NCI-H460 (cell line): ENCODE data around the gene ANKRD50. TPM values are rescaled to one million over a fixed set of nuclear protein-coding genes. Genes with fewer than 3 reads are reported as not detected.

ENCODE experiments used
- DNase-seq: peaks from one replicate; pipeline ENCODE4 v3.0.0-alpha.2; 2016; ENCODE audit warnings: low read depth; ENCODE audit errors: extremely low read depth
- total RNA-seq: library from RNA; depleted of rRNA; stranded (reverse); fragments of >200 nt; shearing (Covaris generic); gene quantifications from 2 replicates; pipeline ENCODE4 v1.2.3, GENCODE V29; 2014

ANKRD50 gene
- total RNA-seq, 1 experiment from 2014 or later: 11.0 TPM

- peak; percentile 60 for DNase-seq
These were observed 72.4 kb downstream of the ANKRD50 start for GRCh38 chr4:124640022-124640730.

- no peak for DNase-seq
These were observed 75.2 kb downstream of the ANKRD50 start for GRCh38 chr4:124637321-124637720.

- no peak for DNase-seq
These were observed 75.7 kb downstream of the ANKRD50 start for GRCh38 chr4:124636788-124637187.

GRCh38 chr4:124635331-124635730 lies 77.2 kb downstream of the ANKRD50 start:
- no peak for DNase-seq

GRCh38 chr4:124633285-124633941 lies 79.1 kb downstream of the ANKRD50 start:
- DNase-seq: no peak

GRCh38 chr4:124632439-124632838 lies 80.1 kb downstream of the ANKRD50 start:
- no peak for DNase-seq

- peak; percentile 68 for DNase-seq
These were observed 80.8 kb downstream of the ANKRD50 start for GRCh38 chr4:124631760-124632159.

GRCh38 chr4:124629681-124630080 lies 82.9 kb downstream of the ANKRD50 start:
- DNase-seq: no peak
